M059J (cell line): Measurements from ENCODE around the gene DENND1C. TPM values are rescaled to one million over a fixed set of nuclear protein-coding genes. Genes with fewer than 3 reads are reported as not detected.
A peak's percentile ranks its signal among the peaks of the same experiment; 100 is the strongest.

Experiments
- DNase-seq: peaks from one replicate; pipeline ENCODE4 v3.0.0-alpha.2; 2012; ENCODE audit warnings: low read depth
- total RNA-seq: library from RNA; depleted of rRNA; stranded (reverse); fragments of >200 nt; shearing (Covaris generic); gene quantifications from 2 replicates; pipeline ENCODE4 v1.2.3, GENCODE V29; 2014; rRNA removed

The DENND1C gene, protein sequence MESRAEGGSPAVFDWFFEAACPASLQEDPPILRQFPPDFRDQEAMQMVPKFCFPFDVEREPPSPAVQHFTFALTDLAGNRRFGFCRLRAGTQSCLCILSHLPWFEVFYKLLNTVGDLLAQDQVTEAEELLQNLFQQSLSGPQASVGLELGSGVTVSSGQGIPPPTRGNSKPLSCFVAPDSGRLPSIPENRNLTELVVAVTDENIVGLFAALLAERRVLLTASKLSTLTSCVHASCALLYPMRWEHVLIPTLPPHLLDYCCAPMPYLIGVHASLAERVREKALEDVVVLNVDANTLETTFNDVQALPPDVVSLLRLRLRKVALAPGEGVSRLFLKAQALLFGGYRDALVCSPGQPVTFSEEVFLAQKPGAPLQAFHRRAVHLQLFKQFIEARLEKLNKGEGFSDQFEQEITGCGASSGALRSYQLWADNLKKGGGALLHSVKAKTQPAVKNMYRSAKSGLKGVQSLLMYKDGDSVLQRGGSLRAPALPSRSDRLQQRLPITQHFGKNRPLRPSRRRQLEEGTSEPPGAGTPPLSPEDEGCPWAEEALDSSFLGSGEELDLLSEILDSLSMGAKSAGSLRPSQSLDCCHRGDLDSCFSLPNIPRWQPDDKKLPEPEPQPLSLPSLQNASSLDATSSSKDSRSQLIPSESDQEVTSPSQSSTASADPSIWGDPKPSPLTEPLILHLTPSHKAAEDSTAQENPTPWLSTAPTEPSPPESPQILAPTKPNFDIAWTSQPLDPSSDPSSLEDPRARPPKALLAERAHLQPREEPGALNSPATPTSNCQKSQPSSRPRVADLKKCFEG
- not detected in 2 replicates for total RNA-seq

DNA sequence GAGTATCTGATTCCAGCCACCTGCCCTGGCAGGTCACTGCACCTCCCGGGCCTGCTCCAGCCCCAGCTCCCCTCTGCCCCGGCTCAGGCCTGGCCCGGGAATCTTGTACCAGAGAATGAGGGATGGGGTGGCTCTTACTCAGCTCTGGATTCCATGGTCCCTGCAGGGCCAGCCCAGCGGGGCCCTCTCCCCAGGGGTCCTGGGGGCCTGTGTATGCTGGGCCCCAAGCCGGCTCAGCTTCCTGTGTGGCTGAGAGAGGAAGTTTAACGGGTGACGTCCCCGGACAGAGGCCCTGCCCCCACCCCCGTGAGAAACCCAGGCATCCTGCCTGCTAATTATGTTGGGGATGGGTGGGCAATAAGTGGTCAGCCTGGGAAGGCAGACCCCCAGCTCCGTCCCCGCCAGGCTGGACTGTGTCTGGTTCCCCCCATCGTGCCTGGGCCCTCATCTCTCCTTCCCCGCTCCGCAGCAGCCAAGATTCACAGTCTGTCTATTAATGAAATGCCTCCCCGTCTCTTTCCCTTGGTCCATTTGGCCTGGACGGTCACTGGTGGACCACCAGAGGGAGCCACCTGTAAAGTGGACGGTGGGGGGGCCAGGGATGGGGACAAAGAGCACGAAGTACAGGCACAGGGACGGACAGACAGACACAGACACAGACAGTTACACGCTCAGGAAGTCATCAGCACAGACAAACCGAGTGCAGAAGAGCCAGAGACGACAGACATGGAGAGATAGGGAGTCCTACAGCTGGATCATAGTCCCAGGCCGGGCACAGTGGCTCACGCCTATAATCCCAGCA is at the start of gene DENND1C:
TSS of gene DENND1C (minus strand) at position 247 of the 802 bp plus-strand sequence. CDS start at position 155, 92 bp downstream.
- DNase-seq = no peak

DNA sequence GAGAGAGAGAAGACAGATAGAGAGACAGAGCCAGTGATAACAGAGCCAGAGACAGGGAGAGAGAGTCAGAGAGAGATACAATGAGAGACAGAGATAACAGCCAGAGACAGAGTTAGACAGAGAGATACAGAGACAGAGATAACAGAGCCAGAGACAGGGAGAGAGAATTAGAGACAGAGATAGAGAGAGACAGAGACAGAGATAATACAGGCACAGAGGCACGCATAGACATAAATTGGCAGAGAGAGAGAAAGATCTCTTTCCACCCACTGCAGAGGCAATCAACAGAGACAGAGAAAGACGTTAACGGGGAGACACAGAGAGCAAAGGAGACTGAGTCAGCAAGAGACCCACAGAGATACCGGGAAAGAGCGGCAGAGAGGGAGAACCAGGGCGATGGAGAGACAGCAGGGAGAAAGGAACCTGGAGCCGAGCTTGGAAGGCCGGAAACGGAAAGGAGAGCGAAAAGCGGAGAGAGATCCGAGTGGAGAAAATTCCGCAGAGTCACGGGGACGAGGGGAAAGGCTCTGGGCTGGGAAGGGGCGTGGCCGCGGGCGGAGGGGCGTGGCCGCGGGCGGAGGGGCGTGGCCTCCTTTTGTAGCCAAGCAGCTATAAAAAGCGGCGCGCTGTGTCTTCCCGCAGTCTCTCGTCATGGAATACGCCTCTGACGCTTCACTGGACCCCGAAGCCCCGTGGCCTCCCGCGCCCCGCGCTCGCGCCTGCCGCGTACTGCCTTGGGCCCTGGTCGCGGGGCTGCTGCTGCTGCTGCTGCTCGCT is 49.0 kb upstream of the DENND1C start, which contains the start of gene TNFSF9:
TSS of gene TNFSF9 (plus strand) at position 641 of the 777 bp plus-strand sequence. CDS start at position 652, 11 bp downstream.
- DNase-seq = peak; percentile 89

DNA sequence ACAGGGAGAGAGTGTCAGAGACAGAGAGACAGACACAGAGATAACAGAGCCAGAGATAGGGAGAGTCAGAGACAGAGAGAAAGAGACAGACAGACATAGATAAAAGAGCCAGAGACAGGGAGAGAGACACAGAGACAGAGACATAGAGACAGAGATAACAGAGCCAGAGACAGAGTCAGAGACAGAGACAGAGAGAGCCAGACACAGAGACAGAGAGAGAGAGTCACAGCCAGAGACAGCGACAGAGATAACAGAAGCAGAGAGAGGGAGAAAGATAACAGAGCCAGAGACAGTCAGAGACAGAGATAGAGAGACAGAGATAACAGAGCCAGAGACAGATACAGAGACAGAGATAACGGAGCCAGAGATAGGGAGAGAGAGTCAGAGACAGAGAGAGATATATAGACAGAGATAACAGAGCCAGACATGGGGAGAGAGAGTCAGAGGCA is 48.4 kb upstream of the DENND1C start:
- DNase-seq = no peak

DNA sequence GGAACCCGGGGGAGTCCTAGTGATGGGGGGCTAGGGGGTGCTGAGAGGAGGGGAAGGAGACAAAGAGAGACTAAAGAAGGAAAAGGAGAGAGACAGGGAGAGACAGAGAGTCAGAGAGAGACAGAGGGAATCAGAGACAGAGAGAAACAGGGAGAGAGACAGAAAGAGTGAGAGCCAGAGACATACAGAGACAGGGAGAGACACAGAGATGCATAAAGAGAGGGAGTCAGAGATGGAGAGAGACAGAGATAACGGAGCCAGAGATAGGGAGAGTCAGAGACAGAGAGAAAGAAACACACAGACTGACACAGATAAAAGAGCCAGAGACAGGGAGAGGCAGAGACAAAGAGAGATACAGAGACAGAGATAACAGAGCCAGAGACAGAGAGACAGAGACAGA is 47.8 kb upstream of the DENND1C start:
- no peak for DNase-seq

DNA sequence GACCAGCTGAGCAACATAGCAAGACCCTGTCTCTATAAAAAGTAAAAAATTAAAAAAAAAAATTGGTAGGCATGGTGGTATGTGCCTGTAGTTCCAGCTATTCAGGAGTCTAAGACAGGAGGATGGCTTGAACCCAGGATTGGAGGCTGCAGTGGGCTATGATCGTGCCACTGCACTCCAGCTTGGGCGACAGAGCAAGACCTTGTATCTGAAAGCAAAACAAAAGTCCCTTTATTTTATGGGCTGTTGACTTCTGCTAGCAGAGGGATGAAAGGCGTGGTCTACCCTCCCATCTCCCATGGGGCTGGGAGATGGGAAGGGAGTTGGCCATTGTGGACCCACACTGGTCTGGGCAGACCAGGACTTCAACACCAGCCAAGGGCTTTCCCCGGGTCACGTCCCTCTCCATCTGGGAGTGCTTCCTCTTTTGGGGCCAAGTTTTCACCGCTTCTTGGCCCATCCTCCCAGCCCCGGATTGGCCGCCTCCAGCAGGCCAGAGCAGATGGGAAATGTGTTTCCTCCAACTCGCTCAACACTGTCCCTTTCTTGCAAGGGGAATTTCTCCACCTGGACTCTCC is 47.0 kb upstream of the DENND1C start:
- DNase-seq = no peak

DNA sequence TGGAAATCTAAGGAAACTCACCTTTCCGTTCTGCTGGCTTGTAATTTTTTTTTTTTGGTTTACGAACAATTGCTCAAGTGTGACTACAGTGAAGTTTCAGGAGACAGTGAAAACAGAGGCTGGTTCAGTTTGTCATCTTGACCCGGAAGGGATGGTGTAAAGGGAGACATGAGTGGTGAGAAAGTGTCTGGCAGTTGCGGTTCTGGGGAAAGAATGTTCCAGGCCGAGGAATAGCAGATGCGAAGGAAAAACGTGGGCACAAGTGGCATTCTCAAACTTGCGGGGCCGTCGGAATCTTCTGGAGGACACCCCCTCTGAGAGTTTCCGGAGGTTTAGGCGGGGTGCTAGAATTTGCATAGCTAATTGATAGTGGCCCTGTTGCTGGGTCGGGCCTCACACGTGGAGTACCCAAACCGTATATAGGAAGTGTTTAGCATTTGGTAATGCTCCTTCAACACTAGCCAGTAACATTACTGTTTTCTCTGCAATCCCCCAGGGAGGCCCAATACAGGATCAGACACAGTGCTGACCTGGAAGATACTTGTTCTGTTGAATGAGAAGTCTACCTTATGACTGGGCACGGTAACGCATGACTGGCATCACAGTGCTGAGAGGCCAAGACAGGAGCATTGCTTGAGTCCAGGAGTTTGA is 46.4 kb upstream of the DENND1C start:
- no peak for DNase-seq

DNA sequence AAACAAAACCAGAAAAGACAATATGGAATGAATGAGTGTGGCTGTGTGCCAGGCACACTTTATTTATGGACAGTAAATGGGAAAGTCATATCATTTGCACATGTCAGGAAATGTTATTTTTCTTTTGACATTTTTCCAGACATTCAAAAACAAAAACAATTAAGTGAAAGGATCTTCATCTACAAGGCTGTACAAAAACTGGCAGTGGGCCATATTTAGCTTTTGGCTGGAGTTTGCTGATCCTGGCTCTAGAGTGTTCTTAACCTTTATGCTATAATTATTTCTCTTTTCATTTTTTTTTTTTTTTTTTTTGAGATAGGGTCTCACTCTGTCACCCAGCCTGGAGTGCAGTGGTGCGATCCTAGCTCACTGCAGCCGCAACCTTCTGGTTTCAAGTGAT is 42.7 kb upstream of the DENND1C start:
- no peak for DNase-seq

DNA sequence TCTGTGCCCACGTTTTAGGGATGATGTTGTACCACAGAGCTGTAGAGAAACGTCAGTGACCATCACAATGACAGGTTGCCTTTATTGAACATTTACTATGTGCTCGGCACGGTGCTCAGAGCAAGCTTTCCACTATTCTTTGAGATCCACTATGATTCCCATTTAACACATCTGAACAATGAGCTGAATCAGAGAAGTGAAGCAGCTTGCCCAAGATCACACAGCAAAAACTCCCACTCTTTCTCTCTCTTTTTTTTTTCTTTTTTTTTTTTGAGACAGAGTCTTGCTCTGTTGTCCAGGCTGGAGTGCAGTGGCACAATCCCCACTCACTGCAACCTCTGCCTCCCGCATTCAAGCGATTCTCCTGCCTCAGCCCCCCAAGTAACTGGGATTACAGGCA is 41.1 kb upstream of the DENND1C start:
- no peak for DNase-seq

DNA sequence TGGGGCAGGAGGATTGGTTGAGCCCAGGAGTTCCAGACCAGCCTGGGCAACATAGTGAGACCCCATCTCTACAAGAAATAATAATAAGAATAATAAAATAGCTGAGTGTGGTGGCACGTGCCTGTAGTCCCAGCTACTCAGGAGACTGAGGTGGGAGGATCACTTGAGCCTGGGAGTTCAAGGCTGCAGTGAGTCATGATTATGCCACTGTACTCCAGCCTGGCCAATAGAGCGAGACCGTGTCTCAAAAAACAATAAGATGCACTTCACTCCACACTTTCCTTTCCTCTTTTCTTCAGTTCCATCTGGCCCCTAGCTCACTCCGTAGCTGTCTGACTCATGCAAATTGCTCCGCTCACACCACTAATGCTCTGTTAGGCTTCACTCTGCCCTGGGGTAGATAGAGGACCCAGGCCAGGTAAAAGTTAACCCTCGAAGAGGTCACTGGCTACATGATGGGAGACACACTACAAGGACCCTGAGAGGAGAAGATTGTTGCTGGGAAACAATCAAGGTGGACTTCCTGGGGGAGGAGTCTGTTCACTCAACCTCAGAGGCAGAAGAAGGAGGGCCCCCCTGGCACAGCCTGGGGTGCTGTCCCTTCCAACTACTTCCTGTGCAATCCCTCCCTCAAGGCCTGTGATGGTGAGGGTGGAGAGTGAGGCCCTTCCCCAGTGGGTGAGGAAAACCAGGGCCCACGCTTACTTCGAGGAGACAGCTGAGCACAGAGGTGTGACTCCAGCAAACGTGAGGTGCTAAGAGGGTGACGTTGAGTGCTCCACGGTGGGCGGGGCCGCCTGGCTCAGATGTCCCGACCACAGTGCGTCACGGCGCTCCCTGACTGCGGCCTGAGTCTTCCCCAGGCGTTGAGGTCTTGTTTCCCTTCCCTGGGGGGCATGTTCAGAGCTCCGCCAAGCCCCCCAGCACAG is 40.4 kb upstream of the DENND1C start:
- peak; percentile 67 for DNase-seq

DNA sequence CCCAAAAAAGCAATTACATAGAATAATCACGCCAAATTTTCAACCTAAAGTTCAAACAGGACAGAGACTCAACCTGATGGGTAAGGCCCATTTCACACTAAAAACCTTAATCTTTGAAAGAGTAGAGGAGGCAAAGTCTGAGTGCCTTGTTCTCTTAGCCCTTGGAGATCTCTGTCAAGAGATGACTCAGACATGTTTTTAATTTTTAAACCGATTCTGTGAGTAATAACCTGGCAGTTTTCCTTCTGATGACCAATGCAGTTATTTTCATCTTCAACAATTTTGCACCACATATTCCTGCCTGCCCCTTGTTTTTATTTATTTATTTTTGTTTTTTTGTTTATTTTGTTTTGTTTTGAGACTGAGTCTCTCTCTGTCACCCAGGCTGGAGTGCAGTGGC is 37.7 kb upstream of the DENND1C start:
- DNase-seq = peak; percentile 82

DNA sequence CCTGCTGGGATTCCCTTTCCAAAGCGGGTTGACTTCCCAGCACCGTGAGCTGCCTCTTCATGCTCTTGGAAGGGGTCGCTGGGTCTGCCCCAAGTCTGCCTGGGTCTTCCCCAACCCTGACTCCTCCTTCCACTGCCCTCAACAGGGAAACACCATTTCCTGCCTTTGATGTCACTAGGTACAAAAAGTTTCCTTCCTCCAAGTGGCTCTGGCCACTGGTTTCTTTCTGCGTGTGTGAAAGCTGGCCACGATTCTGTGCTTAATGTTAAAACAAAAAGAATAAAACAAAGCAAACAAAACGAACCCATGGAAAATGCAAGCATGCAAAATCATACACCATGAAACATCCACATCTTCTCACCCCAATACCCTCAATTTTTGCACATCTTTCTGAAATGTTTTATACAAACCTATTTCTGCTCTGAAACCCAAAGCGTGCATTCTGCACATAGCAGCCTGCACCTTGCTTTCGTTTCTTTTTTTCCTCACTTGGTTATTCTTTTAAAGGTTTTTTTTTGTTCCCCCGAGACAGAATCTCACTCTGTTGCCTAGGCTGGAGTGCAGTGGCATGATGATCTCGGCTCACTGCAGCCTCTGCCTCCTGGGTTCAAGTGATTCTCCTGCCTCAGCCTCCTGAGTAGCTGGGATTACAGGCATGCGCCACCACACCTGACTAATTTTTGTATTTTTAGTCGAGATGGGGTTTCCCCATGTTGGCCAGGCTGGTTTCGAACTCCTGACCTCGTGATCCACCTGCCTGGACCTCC is 36.7 kb upstream of the DENND1C start:
- DNase-seq = peak; percentile 24

DNA sequence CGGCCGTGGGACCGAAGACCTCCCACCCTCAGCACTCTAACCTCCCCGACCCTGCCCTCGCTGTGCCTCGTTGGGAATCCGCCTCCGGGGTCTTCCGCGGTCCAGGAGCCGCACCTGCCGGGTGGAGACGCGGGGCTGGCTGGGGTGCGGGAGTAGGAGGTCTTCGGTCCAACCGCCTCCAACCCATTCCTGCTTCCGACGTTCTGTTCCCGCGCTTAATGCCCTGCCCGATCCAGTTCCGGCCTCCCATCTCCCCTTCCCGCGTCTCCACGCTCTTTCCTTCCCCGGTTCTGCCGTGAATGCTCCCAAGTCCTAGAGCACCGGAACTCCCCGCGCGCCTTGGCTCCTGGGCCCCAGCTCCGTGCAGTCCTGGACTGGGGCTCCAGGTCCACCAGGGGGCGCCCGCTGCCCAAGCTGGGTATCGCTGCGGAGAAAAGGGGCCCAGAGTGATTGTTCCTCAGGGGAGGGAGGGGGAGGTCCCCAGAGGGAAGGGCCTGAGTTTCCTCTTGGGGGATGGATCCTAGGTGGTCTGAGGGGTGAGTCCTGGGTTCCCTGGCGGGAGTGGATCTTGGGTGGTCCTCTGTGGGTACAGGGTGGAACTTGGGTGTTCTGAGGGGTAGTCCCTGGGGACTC is 35.2 kb upstream of the DENND1C start:
- DNase-seq = peak; percentile 89

DNA sequence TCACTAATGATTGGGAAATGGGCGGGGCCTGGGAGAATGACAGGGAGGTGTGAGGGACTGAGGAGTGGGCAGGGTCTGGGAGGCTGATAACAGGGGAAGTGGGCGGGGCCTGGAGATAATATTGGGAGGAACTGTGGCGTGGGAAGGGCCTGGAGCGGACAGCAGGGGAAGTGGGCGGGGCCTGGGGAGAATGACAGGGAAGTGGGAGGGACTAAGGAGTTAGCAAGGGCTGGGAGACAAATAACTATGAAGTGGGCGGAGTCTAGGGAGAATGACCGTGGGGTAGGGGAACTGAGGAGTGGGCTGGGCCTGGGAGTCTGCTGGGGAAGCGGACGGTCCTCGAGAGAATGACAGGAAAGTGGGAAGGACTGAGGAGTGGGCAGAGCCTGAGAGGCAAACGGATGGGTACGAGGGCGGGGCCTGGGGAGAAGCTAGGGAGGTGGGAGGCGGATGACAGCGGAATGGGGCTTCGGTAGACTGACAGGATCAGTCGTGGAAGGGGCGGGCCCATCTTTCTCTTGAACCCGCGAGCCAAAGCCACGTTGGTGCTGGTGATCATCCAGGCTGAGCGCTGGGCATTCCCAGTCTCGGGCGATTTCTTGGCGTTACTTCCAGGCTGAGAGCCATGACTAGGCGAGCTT is 34.6 kb upstream of the DENND1C start:
- DNase-seq = peak; percentile 96

DNA sequence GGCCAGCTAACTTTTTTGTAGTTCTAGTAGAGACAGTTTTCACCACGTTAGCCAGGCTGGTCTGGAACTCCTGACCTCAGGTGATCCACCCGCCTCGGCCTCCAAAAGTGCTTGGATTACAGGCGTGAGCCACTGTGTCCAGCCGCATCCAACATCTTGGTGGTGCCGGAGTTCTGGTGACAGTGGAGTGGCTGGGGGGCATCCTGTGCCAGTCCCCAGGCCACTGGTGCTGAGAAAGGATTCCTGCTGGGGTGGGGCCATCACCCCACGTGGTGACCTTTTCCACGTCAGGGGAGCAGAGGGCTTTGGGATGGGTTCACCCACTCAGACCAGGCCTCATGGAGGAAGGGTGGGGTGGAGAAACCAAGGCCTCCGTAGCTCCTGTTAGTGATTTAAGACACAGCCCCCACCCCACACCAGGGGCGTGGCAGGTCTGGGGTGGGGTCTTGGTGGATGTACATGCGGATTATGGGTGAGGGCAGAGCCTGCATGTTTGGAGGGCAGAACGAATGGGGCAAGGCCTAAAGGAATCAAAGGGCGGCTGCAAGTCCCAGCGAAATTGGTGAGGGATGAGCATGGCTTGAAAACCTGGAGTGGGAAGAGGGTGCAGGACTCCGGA is 33.4 kb upstream of the DENND1C start:
- no peak for DNase-seq

DNA sequence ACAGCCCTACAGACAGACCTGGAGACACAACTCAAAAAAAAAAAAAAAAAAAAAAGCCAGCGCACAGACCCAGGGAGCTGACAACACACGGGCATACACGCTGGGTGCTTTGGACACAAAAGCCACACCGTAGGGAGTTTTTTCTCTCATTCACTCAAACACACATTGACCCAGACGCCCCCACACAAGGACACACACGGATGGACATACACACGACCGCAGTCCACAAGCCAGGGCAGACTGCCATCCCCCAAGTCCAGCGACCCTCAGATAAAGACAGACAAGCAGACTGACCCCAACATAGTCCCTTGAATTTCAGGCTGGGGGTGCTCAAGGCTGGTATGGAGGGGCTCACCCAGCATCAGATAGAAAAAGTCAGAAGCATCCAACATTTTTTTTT is 32.5 kb upstream of the DENND1C start:
- no peak for DNase-seq

DNA sequence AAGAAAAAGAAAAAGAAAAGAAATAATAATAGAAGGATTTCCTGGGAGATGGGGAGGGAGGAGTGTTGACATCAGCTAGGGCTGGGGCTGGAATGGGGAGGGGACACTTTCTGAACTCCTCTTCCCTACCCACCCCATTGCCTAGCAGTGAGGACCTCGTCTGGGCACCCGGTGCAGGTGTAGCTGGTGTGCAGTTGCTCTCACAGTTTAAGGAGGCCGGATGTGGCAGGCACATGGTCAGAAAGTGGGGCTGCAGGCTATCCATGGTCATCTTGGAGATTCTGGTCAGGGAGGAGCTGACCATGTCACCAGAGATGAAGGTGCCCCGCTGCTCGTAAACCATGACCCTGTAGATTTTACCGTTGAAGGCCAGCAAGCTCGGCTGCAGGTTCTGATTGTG is 29.0 kb upstream of the DENND1C start:
- DNase-seq = no peak
